ENCODE data around the gene CAPN15. TPM values are rescaled to one million over a fixed set of nuclear protein-coding genes. Genes with fewer than 3 reads are reported as not detected.

Gene CAPN15
- total and polyA plus RNA-seq, 10 donors, result 25.8 to 71.7 (median 62.5) TPM

- TF ChIP-seq POLR2AphosphoS5 (IDR thresholded peaks at IDR 0.05) (no peak), POLR2A (IDR thresholded peaks at IDR 0.05) (no peak), CTCF (IDR thresholded peaks at IDR 0.05 in 8 of 11, conservative IDR thresholded peaks at IDR 0.05 in 3 of 11) (no peak)
- peaks cover 0 to 9% (median 0%) of the 10 kb centered on the region in 6 donors for H3K36me3 ChIP-seq
- peaks cover 0 to 9% (median 0%) of the 10 kb centered on the region in 7 donors for H3K27me3 ChIP-seq (replicated peaks in 1 of 7)
- peaks cover 26 to 54% (median 51%) of the 10 kb centered on the region in 6 donors for H3K4me1 ChIP-seq
- no peaks in the 10 kb centered on the region for H3K9me3 ChIP-seq
- peak; percentile 92 for DNase-seq
- H3K4me3 ChIP-seq, result peak overlapping the region; percentile 68 to 100 (median 88)
- 0 to 1% (median 0%) methylated on average over 13 to 21 of the region's 21 CpGs for WGBS, 5 donors
- peak overlapping the region; percentile 94 to 100 (median 98) for H3K27ac ChIP-seq
- intact Hi-C loops (cut with DNase I; ENCODE audit: low total_unique reads), result loop anchor here (5.0 kb wide), 1 partner anchor 54 kb away; the partner anchor contains the start of gene MCRIP2
Observed at GRCh38 chr16:588639-588888, 61.1 kb downstream of the CAPN15 start.

GRCh38 chr16:588889-589657 is 61.6 kb downstream of the CAPN15 start:
- Histone ChIP-seq H3K36me3 (peaks cover 0 to 13% (median 0%) of the 10 kb centered on the region in 6 donors), H3K4me3 (peak overlapping the region; percentile 68 to 100 (median 88))

GRCh38 chr16:589658-590187 is 62.2 kb downstream of the CAPN15 start, which contains the start of gene RAB40C:
Gene RAB40C (plus strand): TSS chr16:590066. CDS start chr16:590292, 226 bp downstream.
- peaks cover 26 to 65% (median 56%) of the 10 kb centered on the region in 6 donors for H3K4me1 ChIP-seq
- H3K4me3 ChIP-seq, result peak within 1 kb of the TSS; percentile 68 to 100 (median 88)
- no peaks in the 10 kb centered on the region for H3K9me3 ChIP-seq
- TF ChIP-seq POLR2A (IDR thresholded peaks at IDR 0.05) (no peak), POLR2AphosphoS5 (IDR thresholded peaks at IDR 0.05) (peak in 2 of 3 donors; percentile 20 to 38), CTCF (IDR thresholded peaks at IDR 0.05 in 8 of 11, conservative IDR thresholded peaks at IDR 0.05 in 3 of 11) (peak in 7 of 11 experiments; percentile 24 to 52 (median 28))
- peak within 1 kb of the TSS; percentile 94 to 100 (median 98) for H3K27ac ChIP-seq
- peaks cover 0 to 13% (median 0%) of the 10 kb centered on the region in 6 donors for H3K36me3 ChIP-seq
- intact Hi-C loops (cut with DNase I; ENCODE audit: low total_unique reads), result loop anchor here (5.0 kb wide), 1 partner anchor 53 kb away; the partner anchor contains the start of gene MCRIP2
- 0 to 1% (median 1%) methylated on average over 28 to 67 of the region's 67 CpGs for WGBS, 5 donors
- peak; percentile 99 for DNase-seq
- H3K27me3 ChIP-seq (replicated peaks in 1 of 7), result peaks cover 0 to 9% (median 0%) of the 10 kb centered on the region in 7 donors

More at GRCh38 chr16:588889-589657, 61.6 kb downstream of the CAPN15 start:
- intact Hi-C loops (cut with DNase I; ENCODE audit: low total_unique reads), result loop anchor here (5.0 kb wide), 1 partner anchor 53 kb away; the partner anchor contains the start of gene MCRIP2
- Histone ChIP-seq H3K27ac (peak overlapping the region; percentile 94 to 100 (median 98)), H3K4me1 (peaks cover 26 to 59% (median 53%) of the 10 kb centered on the region in 6 donors), H3K27me3 (replicated peaks in 1 of 7) (peaks cover 0 to 9% (median 0%) of the 10 kb centered on the region in 7 donors), H3K9me3 (no peaks in the 10 kb centered on the region)
- peak; percentile 92 to 96 (median 94) for TF ChIP-seq POLR2AphosphoS5 (IDR thresholded peaks at IDR 0.05)
- TF ChIP-seq CTCF (IDR thresholded peaks at IDR 0.05 in 8 of 11, conservative IDR thresholded peaks at IDR 0.05 in 3 of 11), result peak in 1 of 11 experiments; percentile 19
- TF ChIP-seq POLR2A (IDR thresholded peaks at IDR 0.05), result peak in 2 of 3 donors; percentile 53 to 88
- WGBS, 5 donors, result 0 to 1% (median 0%) methylated on average over 28 to 107 of the region's 107 CpGs
- DNase-seq, result peak; percentile 98

Data from spleen (tissue), 11 donors.